OCI-LY7 (cell line): ENCODE data around the gene TMEM132A. TPM values are rescaled to one million over a fixed set of nuclear protein-coding genes. Genes with fewer than 3 reads are reported as not detected.

Source experiments
- BruUV-seq: library from RNA; stranded (reverse); fragments of 400-500 nt; replicated peaks from 2 replicates; lab custom pipeline; 2021; lab: Mats Ljungman, UMichigan
- CTCF ChIA-PET: fragments of 300-600 bp; sonication (Branson Sonifier 250); formaldehyde crosslinking; loops from one replicate; lab custom pipeline; 2022; ENCODE audit warnings: antibody characterized with exemption; ENCODE audit not compliant: unreplicated experiment; lab: Charles Lee
- POLR2A ChIA-PET: fragments of 300-600 bp; sonication (Branson Sonifier 250); formaldehyde crosslinking; loops from one replicate; lab custom pipeline; 2022; ENCODE audit warnings: antibody characterized with exemption; lab: Charles Lee
- DNase-seq: peaks from one replicate; pipeline ENCODE4 v3.0.0-alpha.2; 2015; ENCODE audit warnings: low spot score
- H2AFZ ChIP-seq: fragments of 200-600 bp; sonication (generic), shearing (Covaris generic); 2 replicates; pipeline ENCODE4 v1.6.1; 2014; ENCODE audit warnings: mild to moderate bottlenecking, antibody characterized with exemption, low read length, moderate library complexity
- H3K27ac ChIP-seq: fragments of 200-600 bp; sonication (generic); 2 replicates; pipeline ENCODE4 v1.5.1; 2014; ENCODE audit warnings: mixed run types, low read depth, mild to moderate bottlenecking, moderate library complexity, low read length, inconsistent platforms; ENCODE audit not compliant: poor library complexity, severe bottlenecking
- H3K36me3 ChIP-seq: fragments of 200-600 bp; sonication (generic); 2 replicates; pipeline ENCODE4 v1.6.1; 2014; ENCODE audit warnings: mild to moderate bottlenecking, antibody characterized with exemption, low read length, moderate library complexity, mixed read lengths; ENCODE audit not compliant: insufficient read depth
- H3K4me1 ChIP-seq: fragments of 200-600 bp; sonication (generic); 2 replicates; pipeline ENCODE4 v1.5.1; 2014; ENCODE audit warnings: mild to moderate bottlenecking, low read length; ENCODE audit not compliant: insufficient read depth, poor library complexity, severe bottlenecking
- H3K4me2 ChIP-seq: fragments of 200-600 bp; sonication (generic); 2 replicates; pipeline ENCODE4 v1.6.1; 2014; ENCODE audit warnings: mild to moderate bottlenecking, low read length
- H3K4me3 ChIP-seq: fragments of 200-600 bp; sonication (generic); 2 replicates; pipeline ENCODE4 v1.5.1; 2014; ENCODE audit warnings: mild to moderate bottlenecking, low read depth, low read length; ENCODE audit not compliant: poor library complexity, severe bottlenecking
- H3K79me2 ChIP-seq: fragments of 200-600 bp; sonication (generic); 2 replicates; pipeline ENCODE4 v1.6.1; 2016; ENCODE audit warnings: low read depth, mild to moderate bottlenecking, low read length, moderate library complexity, mixed read lengths; ENCODE audit not compliant: insufficient read depth
- H3K9me2 ChIP-seq: fragments of 200-600 bp; sonication (generic); 2 replicates; pipeline ENCODE4 v1.6.1; 2016; ENCODE audit warnings: mild to moderate bottlenecking, low read length, mixed read lengths; ENCODE audit not compliant: insufficient read depth
- H3K9me3 ChIP-seq: fragments of 200-600 bp; sonication (generic); 2 replicates; pipeline ENCODE4 v1.6.1; 2014; ENCODE audit warnings: mild to moderate bottlenecking, mixed run types, low read length, mixed read lengths
- H4K20me1 ChIP-seq: fragments of 200-600 bp; sonication (generic); 2 replicates; pipeline ENCODE4 v1.6.1; 2014; ENCODE audit warnings: mild to moderate bottlenecking, antibody characterized with exemption, low read length, moderate library complexity, mixed read lengths; ENCODE audit not compliant: insufficient read depth
- CTCF ChIP-seq: fragments of 200-600 bp; sonication (generic); conservative IDR thresholded peaks from 2 replicates; pipeline ENCODE4 v1.5.1; 2014; ENCODE audit warnings: mild to moderate bottlenecking, antibody characterized with exemption, low read length, moderate library complexity, mixed read lengths
- EZH2phosphoT487 ChIP-seq: fragments of 200-600 bp; sonication (generic); IDR thresholded peaks from 2 replicates; pipeline ENCODE4 v1.6.1; 2018; ENCODE audit warnings: low read depth, borderline replicate concordance, mild to moderate bottlenecking, mixed run types, antibody characterized with exemption, low read length, moderate library complexity, mixed read lengths
- intact Hi-C: fragments of 100-400 bp; cut with micrococcal nuclease; formaldehyde crosslinking; loops from one replicate; pipeline ENCODE4 v1.10.0; 2022; ENCODE audit not compliant: unreplicated experiment
- total RNA-seq, 2 experiments: library from RNA; depleted of rRNA in 1 of 2; stranded (reverse); fragments of >200 nt in 1 of 2; shearing (Covaris generic) in 1 of 2; gene quantifications; 2 replicates each; pipeline ENCODE4 v1.2.3, GENCODE V29; 2014 to 2022

TMEM132A gene
- total RNA-seq, 2 experiments from 2014 or later, result 5.5 to 8.9 TPM

GRCh38 chr11:60978546-60979380 is 54.5 kb downstream of the TMEM132A start:
- BruUV-seq, result no TSS peak
- Histone ChIP-seq H3K36me3 (no peaks in the 10 kb centered on the region), H3K4me3 (no peak overlapping the region), H3K9me2 (no peaks in the 10 kb centered on the region), H3K27ac (no peak overlapping the region), H3K4me2 (no peak overlapping the region), H3K79me2 (no peaks in the 10 kb centered on the region), H4K20me1 (no peaks in the 10 kb centered on the region), H2AFZ (no peak overlapping the region), H3K4me1 (no peaks in the 10 kb centered on the region), H3K9me3 (no peaks in the 10 kb centered on the region)
- TF ChIP-seq EZH2phosphoT487 (no peak), CTCF (no peak)
- POLR2A ChIA-PET, result interaction anchor here (0.6 kb wide), 1 partner anchor 85 kb away, joined by 4 read pairs; no protein-coding TSS in a partner anchor
- DNase-seq, result no peak
- CTCF ChIA-PET, result no interaction called here
- intact Hi-C loops, result no loop called here

- Histone ChIP-seq H3K4me2 (no peak overlapping the region), H3K4me3 (no peak overlapping the region), H3K27ac (no peak overlapping the region), H3K4me1 (no peaks in the 10 kb centered on the region), H3K79me2 (no peaks in the 10 kb centered on the region), H3K9me2 (no peaks in the 10 kb centered on the region), H4K20me1 (no peaks in the 10 kb centered on the region), H3K36me3 (no peaks in the 10 kb centered on the region), H3K9me3 (no peaks in the 10 kb centered on the region), H2AFZ (no peak overlapping the region)
- POLR2A ChIA-PET, result no interaction called here
- TF ChIP-seq CTCF, result no peak
- TF ChIP-seq EZH2phosphoT487, result no peak
- DNase-seq, result no peak
- intact Hi-C loops, result no loop called here
- CTCF ChIA-PET, result no interaction called here
- no TSS peak for BruUV-seq
Measured at GRCh38 chr11:60981515-60981914, 57.3 kb downstream of the TMEM132A start.

GRCh38 chr11:60982184-60982583 is 57.9 kb downstream of the TMEM132A start:
- intact Hi-C loops, result no loop called here
- Histone ChIP-seq H4K20me1 (no peaks in the 10 kb centered on the region), H3K27ac (no peak overlapping the region), H3K4me1 (no peaks in the 10 kb centered on the region), H3K4me3 (no peak overlapping the region), H3K79me2 (no peaks in the 10 kb centered on the region), H3K4me2 (no peak overlapping the region), H3K36me3 (no peaks in the 10 kb centered on the region), H2AFZ (no peak overlapping the region), H3K9me3 (no peaks in the 10 kb centered on the region), H3K9me2 (no peaks in the 10 kb centered on the region)
- TF ChIP-seq EZH2phosphoT487 (no peak), CTCF (no peak)
- DNase-seq, result no peak
- ChIA-PET CTCF (no interaction called here), POLR2A (interaction anchor here (0.6 kb wide), 1 partner anchor 13 kb away, joined by 5 read pairs; no protein-coding TSS in a partner anchor)
- no TSS peak for BruUV-seq
